ENCODE data around the gene CACNA2D2.

GRCh38 chr3:50318163-50318562 lies 185.3 kb downstream of the CACNA2D2 start:
- TF ChIP-seq, protein P1, sequence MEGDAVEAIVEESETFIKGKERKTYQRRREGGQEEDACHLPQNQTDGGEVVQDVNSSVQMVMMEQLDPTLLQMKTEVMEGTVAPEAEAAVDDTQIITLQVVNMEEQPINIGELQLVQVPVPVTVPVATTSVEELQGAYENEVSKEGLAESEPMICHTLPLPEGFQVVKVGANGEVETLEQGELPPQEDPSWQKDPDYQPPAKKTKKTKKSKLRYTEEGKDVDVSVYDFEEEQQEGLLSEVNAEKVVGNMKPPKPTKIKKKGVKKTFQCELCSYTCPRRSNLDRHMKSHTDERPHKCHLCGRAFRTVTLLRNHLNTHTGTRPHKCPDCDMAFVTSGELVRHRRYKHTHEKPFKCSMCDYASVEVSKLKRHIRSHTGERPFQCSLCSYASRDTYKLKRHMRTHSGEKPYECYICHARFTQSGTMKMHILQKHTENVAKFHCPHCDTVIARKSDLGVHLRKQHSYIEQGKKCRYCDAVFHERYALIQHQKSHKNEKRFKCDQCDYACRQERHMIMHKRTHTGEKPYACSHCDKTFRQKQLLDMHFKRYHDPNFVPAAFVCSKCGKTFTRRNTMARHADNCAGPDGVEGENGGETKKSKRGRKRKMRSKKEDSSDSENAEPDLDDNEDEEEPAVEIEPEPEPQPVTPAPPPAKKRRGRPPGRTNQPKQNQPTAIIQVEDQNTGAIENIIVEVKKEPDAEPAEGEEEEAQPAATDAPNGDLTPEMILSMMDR (conservative IDR thresholded peaks at IDR 0.05 in 1 of 2, IDR thresholded peaks at IDR 0.05 in 1 of 2; ENCODE audit: extremely low read depth in 1 of 2, insufficient read depth in 1 of 2, low read depth in 1 of 2, low read length in 2 of 2) = no peak
- no peak for TF ChIP-seq EZH2 (IDR thresholded peaks at IDR 0.05; ENCODE audit: borderline replicate concordance, low read length)

Data from mammary epithelial cell (primary cell).